ENCODE measurements around the gene ZNF350.

- TF ChIP-seq, protein P1, sequence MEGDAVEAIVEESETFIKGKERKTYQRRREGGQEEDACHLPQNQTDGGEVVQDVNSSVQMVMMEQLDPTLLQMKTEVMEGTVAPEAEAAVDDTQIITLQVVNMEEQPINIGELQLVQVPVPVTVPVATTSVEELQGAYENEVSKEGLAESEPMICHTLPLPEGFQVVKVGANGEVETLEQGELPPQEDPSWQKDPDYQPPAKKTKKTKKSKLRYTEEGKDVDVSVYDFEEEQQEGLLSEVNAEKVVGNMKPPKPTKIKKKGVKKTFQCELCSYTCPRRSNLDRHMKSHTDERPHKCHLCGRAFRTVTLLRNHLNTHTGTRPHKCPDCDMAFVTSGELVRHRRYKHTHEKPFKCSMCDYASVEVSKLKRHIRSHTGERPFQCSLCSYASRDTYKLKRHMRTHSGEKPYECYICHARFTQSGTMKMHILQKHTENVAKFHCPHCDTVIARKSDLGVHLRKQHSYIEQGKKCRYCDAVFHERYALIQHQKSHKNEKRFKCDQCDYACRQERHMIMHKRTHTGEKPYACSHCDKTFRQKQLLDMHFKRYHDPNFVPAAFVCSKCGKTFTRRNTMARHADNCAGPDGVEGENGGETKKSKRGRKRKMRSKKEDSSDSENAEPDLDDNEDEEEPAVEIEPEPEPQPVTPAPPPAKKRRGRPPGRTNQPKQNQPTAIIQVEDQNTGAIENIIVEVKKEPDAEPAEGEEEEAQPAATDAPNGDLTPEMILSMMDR (IDR thresholded peaks at IDR 0.05; ENCODE audit: insufficient read depth, low read depth, low read length): no peak
- TF ChIP-seq EZH2 (IDR thresholded peaks at IDR 0.05; ENCODE audit: insufficient read depth, low read length): no peak
Measured at GRCh38 chr19:52007451-52007805, 20.8 kb upstream of the ZNF350 start.

Measured in astrocyte (in vitro differentiated cells and primary cell).